DMS 273 treated with DMSO at 0.1 percent for 48 hours (cell line): ENCODE results near the gene OSGIN1.

ENCODE experiments used
- DNase-seq: peaks from one replicate; lab custom pipeline; 2025; lab: John Stamatoyannopoulos, UW

The OSGIN1 gene

DNA sequence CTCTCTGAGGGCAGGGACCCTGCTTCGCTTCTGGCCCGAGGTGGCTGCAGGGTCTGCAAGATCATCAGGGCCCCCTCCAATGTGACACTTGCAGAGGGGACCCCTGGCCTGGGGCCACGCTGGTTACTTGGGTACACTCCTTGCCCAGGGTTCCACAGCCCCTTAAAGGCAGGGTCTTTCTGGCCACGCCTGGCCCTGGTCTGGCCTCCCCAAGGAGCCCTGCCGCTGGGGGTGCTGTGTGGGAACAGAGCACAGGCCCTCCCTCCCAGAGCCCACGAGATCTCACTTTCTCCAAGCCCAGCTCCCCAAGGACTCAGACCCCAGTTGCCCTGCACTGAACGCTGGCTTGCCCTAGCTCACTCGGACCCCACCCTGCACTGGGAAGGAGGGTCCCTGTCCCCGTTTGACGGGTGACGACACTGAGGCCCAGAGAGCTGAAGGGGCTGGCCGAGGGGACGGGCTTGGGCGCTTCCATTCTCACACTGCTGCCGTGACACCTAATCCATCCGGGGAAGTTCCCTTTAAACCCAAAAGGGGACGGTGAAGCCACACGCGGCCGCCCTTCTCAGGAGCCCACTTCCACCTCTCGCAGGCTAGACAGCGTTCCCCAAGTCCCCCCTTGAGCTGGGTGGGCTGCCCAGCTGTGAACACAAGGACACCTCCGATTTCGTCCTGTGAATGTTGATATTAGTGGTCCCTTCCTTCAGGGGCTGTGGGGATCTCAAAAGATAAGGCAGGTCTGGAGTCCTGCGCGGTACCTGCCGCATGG lies 26.9 kb upstream of the OSGIN1 start:
- DNase-seq = no peak

DNA sequence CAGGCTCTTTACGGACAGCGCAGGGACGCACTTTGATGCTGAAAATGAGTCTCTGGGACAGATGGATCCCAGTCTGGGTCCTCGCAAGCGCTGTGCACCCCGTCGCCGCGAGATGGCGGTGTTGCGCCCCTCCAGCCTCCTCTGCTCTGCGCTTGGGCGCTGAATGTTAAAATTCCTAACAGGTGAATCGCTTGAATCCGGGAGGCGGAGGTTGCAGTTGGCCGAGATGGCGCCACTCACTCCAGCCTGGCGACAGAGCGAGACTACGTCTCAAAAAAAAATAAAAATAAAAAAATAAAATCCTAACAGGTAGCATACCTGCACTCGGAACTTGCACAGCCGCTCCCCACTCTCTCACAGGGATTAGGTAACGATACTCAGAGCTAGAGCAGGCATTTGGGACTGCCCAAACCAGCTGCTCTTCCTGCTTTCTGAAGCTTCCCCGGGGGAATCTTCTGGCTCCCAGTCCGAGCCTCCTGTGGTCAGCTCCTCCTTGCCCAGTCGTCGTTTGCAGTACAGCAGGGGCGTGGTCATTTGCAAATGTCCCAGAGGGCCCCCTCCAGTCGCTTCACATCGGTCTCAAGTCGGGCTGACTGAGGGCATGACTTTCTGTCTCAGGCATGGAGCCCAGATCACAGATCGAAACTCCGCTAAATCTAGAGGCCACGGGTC lies 26.2 kb upstream of the OSGIN1 start:
- peak; percentile 38 for DNase-seq

DNA sequence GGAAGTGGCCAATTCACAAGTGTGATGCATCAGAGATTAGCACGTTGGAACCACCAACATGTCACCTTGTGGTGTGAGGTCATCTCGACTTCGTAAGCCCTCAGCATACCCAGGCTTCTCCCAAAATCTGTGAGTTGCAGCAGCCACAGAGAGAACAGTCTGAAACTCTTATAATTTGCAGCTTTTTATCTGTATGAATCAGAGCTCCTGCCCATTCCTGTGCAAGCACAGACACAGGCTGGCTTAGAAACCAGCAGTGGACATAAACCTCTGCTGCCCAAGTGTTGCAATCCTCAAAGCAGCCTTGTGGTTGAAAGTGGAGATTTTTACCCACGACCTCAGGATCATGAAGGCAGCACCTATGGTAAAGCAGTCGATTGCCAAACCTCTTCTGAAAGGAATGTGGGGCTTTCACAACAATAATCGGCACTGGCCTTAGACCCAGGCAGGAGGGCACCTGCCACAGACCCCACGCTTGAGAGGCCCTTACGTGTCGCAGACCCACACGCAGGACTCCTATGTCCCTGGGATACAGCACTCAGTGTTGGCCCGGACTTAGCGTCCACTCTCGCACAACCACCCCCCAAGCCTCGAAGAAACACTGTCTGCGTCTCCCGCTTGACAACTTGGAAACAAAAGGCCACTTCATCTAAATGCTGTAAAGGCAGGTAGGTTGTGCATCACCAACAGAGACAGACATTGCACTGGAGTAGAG lies 24.5 kb upstream of the OSGIN1 start:
- DNase-seq = no peak

- no peak for DNase-seq
These were observed 23.1 kb upstream of the OSGIN1 start for GRCh38 chr16:83929811-83930555.

DNA sequence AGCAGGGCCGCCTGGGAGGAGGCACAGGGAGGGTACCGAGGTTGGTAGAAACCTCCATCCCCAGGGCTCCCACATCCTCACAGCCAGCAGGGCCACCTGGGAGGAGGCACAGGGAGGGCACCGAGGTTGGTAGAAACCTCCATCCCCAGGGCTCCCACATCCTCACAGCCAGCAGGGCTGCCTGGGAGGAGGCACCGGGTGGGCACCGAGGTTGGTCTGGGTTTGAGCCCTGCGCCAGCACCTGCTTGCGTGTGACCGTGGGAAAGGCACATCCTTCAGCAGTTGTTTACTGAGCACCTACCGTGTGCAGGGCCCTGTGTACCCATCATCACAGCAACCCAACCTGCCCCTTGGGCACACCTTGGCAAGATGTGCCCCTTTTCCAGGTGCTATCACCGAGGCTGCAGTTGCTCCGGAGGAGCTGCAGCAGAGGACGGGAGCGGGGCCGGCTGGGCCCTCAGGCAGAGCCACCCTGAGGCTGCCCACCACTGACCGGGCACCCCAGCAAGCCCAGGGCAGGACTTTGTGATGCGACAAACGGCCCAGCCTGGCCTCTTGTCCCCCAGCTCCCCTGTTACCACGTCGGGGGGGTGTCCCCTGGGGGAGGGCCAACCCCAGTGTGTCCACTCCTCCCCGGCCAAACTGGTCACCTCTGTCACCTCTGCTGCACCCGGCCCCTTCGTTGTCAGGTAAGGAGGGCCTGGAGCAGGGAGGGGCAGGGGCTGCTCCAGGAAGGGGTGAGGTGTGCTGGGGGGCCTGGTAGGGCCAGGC lies 22.1 kb upstream of the OSGIN1 start:
- no peak for DNase-seq

GRCh38 chr16:83931556-83931955 lies 21.5 kb upstream of the OSGIN1 start:
- no peak for DNase-seq

GRCh38 chr16:83932304-83932703 lies 20.7 kb upstream of the OSGIN1 start:
- DNase-seq = no peak

- no peak for DNase-seq
These were observed 19.9 kb upstream of the OSGIN1 start for GRCh38 chr16:83932955-83933673.

DNA sequence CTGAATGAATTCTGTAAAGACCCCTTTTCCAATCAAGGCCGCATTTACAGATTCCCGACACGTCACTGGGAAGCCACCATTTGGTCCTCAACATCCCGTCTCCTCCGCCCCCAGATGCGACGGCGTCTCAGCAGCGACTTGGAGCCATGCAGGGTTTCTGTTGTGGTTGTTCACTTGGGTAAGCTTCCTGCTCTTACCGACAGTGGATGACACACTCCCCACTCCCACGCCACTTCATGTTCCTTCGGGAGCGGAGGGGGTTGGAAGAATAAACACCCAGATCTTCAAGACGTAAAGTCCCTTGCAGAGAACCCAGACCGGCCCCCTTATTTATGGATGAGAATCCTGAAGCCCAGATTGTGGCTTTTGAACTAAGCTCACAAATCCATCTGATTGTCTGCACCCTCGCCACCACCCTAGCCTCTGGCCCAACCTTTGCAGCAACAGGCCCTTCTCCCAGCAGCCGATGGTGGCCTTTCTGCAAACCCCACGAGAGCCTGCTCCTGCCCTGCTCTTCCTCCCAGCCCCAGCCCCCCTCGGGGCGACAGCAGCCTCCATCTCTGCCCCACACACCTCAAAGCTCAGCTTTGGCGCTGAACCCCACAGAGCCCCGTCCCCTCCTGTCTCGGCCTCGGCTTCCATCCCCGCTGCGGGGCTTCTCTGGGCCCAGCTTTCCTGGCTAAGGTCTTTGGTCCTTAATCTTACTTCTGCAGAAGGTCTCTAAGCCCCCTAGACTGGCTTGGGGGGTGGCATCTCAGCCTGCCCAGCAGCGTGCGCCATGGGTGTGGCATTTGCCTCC lies 19.0 kb upstream of the OSGIN1 start:
- no peak for DNase-seq

GRCh38 chr16:83934684-83934977 lies 18.4 kb upstream of the OSGIN1 start:
- no peak for DNase-seq

DNA sequence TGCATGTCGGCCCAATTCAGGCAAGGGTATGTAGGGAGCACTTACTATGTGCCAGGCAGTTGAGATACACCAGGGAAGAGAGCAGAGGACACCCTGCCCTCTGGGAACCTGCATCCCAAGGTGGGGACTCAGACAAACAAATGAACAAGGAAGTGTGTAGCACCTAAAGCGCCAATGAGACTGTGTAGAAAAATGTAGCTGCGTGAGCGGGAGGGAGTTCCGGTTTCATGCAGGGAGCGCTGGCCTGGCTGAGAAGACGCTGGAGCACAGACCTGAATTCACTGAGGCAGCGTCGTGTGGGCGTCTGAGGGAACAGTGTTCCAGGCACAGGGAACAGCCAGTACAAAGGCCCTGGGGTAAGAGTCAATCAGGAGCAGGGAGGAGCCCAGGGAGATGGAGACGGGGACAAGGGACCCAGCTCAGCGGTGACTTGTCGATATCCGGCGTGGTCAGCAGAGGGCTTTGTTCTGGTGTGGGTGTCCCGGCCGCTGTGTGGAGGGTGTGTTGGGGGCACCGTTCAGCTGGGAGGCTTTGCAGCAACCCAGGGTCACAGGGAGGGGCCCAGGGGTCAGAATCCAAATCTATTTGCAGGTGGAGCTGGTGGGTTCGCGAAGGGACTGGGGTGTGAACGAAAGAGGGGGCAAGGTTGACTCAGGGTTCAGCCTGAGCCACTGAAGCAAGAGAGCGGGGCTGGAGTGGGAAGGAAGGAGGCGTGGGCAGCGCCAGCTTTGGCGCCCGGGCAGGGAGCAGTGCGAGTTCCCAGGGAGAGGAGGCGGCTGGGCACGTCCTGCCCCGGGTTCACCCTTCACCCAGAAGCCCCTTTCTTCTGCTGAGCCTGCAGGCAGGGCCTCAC lies 17.8 kb upstream of the OSGIN1 start:
- DNase-seq = no peak

- no peak for DNase-seq
These were observed 17.2 kb upstream of the OSGIN1 start for GRCh38 chr16:83935858-83936255.

- no peak for DNase-seq
These were observed 16.4 kb upstream of the OSGIN1 start for GRCh38 chr16:83936581-83937165.

GRCh38 chr16:83937267-83937666 lies 15.8 kb upstream of the OSGIN1 start:
- DNase-seq = no peak

- DNase-seq = no peak
These were observed 14.8 kb upstream of the OSGIN1 start for GRCh38 chr16:83937922-83938885.

DNA sequence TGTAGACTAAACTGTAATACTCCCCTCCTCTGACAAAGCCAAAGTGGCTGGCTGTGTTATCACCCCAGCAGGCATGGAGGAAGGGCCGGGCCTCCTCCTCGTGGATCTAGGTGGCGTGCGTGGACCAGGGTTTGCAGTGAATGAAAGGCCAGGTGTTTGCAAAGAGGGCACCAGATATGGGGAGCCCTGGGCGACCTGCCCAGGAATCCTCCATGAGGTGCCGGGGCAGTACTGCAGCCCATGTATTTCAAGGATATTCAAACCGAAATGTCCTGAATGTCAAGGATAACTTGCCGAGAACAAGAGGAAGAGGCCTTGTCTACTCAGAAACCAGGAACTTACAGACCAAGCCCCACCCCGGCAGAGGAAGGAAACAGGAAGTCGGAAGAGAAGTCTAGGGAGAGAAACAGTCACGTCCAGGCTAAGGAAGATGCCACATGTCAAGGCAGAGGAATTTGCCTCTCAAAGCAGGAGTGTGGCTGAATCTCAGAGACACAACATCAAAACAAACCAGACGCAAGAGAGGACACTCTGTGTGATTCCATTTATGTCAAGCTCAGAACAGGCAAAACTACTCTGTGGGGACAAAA lies 13.7 kb upstream of the OSGIN1 start:
- no peak for DNase-seq

- no peak for DNase-seq
These were observed 12.9 kb upstream of the OSGIN1 start for GRCh38 chr16:83940119-83940518.
